ENCODE data around the gene RFESD. TPM values are rescaled to one million over a fixed set of nuclear protein-coding genes. Genes with fewer than 3 reads are reported as not detected.

RFESD gene
- polyA plus RNA-seq, 3 donors = 0.15 to 1.4 (median 0.24) TPM

DNA sequence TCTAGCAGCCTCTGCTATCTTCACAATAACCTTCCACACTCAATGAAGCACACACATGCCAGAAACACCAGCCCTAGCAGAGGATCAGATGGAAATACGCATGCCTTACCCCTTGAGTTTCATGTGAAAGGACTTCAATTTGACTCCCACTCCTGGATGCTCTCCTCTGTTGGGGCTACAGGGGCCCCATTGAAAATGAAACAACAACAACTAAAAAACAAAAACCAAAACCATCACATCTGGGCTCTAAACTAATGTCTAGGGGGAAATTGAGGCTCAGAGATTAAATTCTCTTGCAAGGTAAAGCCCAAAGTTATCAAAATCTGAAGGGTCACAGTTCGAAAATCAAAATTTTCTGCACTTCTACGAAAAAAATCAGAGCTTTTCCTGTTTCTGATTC lies 7.9 kb upstream of the RFESD start:
- no peak overlapping the region for H2AFZ ChIP-seq (ENCODE audit: insufficient read depth, low read depth, low read length, poor library complexity, severe bottlenecking)
- H3K79me2 ChIP-seq (ENCODE audit: insufficient read depth, low read length) = no peaks in the 10 kb centered on the region
- intact Hi-C loops (cut with micrococcal nuclease) = no loop called here
- Mint-ChIP-seq H3K27ac (no peak overlapping the region), H3K36me3 (no peaks in the 10 kb centered on the region), H3K4me1 (no peaks in the 10 kb centered on the region), H3K27me3 (ENCODE audit: low read depth in 3 of 3) (peaks cover 0 to 6% (median 2%) of the 10 kb centered on the region in 3 donors), H3K9me3 (no peaks in the 10 kb centered on the region), H3K4me3 (no peak overlapping the region)
- TF ChIP-seq, protein P1, sequence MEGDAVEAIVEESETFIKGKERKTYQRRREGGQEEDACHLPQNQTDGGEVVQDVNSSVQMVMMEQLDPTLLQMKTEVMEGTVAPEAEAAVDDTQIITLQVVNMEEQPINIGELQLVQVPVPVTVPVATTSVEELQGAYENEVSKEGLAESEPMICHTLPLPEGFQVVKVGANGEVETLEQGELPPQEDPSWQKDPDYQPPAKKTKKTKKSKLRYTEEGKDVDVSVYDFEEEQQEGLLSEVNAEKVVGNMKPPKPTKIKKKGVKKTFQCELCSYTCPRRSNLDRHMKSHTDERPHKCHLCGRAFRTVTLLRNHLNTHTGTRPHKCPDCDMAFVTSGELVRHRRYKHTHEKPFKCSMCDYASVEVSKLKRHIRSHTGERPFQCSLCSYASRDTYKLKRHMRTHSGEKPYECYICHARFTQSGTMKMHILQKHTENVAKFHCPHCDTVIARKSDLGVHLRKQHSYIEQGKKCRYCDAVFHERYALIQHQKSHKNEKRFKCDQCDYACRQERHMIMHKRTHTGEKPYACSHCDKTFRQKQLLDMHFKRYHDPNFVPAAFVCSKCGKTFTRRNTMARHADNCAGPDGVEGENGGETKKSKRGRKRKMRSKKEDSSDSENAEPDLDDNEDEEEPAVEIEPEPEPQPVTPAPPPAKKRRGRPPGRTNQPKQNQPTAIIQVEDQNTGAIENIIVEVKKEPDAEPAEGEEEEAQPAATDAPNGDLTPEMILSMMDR (IDR thresholded peaks at IDR 0.05) = no peak
- no peaks in the 10 kb centered on the region for H3K27me3 ChIP-seq (ENCODE audit: control insufficient read depth in 2 of 2, insufficient read depth in 2 of 2, low read length in 2 of 2)
- H3K4me3 ChIP-seq (replicated peaks in 1 of 3; ENCODE audit: low read depth in 2 of 3, low read length in 3 of 3) = no peak overlapping the region
- H3K4me2 ChIP-seq (replicated peaks; ENCODE audit: extremely low read depth, low read length, poor library complexity, severe bottlenecking) = no peak overlapping the region
- WGBS (ENCODE audit: insufficient coverage) = 26% methylated on average over 2 of the region's 3 CpGs
- H3K9ac ChIP-seq (ENCODE audit: insufficient read depth, low read length, poor library complexity, severe bottlenecking) = no peak overlapping the region
- no peak for DNase-seq
- H3K36me3 ChIP-seq (replicated peaks in 1 of 2; ENCODE audit: control insufficient read depth in 1 of 2, insufficient read depth in 2 of 2, low read length in 2 of 2) = no peaks in the 10 kb centered on the region
- no peak overlapping the region for H3K27ac ChIP-seq (ENCODE audit: low read depth in 1 of 2, low read length in 2 of 2)
- no peaks in the 10 kb centered on the region for H3K4me1 ChIP-seq (ENCODE audit: control insufficient read depth in 1 of 2, insufficient read depth in 2 of 2, low read length in 2 of 2)
- H4K20me1 ChIP-seq (ENCODE audit: insufficient read depth, low read length) = no peaks in the 10 kb centered on the region
- no peaks in the 10 kb centered on the region for H3K9me3 ChIP-seq (replicated peaks in 1 of 2; ENCODE audit: control insufficient read depth in 1 of 2, insufficient read depth in 1 of 2, low read length in 2 of 2)

DNA sequence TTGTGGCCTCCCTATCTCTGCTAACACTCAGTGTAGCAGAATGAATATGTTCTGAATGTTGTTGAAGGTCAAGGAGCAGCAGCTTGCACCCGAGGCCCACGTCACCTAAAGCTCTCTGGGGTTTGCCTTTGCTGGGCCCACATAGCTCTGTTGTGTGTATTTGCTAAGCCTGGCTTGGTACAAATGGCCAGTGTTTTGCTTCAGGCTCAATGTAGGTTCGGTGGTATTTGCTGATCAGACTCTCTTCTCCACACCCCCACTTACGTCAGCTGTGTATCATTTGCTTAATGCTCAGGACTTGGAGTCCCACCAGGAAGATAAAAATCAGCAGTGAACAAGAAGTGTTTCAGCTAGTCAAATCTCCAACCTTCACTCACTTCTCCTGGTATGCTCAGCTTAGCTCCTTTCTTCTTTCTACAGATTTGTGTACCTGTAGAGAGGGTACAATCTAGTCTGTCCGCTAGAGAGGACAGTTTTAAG lies 4.8 kb upstream of the RFESD start:
- no peak overlapping the region for H3K27ac ChIP-seq (ENCODE audit: low read depth in 1 of 2, low read length in 2 of 2)
- TF ChIP-seq, protein P1 (IDR thresholded peaks at IDR 0.05) = no peak
- H3K9me3 Mint-ChIP-seq = no peaks in the 10 kb centered on the region
- H3K36me3 Mint-ChIP-seq = no peaks in the 10 kb centered on the region
- H2AFZ ChIP-seq (ENCODE audit: insufficient read depth, low read depth, low read length, poor library complexity, severe bottlenecking) = no peak overlapping the region
- no peak for DNase-seq
- H3K79me2 ChIP-seq (ENCODE audit: insufficient read depth, low read length) = no peaks in the 10 kb centered on the region
- 84% methylated on average over 4 of the region's 5 CpGs for WGBS (ENCODE audit: insufficient coverage)
- no peak overlapping the region for H3K4me3 ChIP-seq (replicated peaks in 1 of 3; ENCODE audit: low read depth in 2 of 3, low read length in 3 of 3)
- H3K27ac Mint-ChIP-seq = no peak overlapping the region
- no peaks in the 10 kb centered on the region for H3K36me3 ChIP-seq (replicated peaks in 1 of 2; ENCODE audit: control insufficient read depth in 1 of 2, insufficient read depth in 2 of 2, low read length in 2 of 2)
- no peaks in the 10 kb centered on the region for H3K9me3 ChIP-seq (replicated peaks in 1 of 2; ENCODE audit: control insufficient read depth in 1 of 2, insufficient read depth in 1 of 2, low read length in 2 of 2)
- H3K9ac ChIP-seq (ENCODE audit: insufficient read depth, low read length, poor library complexity, severe bottlenecking) = no peak overlapping the region
- peaks cover 0 to 3% (median 0%) of the 10 kb centered on the region in 3 donors for H3K27me3 Mint-ChIP-seq (ENCODE audit: low read depth in 3 of 3)
- H4K20me1 ChIP-seq (ENCODE audit: insufficient read depth, low read length) = no peaks in the 10 kb centered on the region
- H3K4me1 Mint-ChIP-seq = peaks cover 6% of the 10 kb centered on the region
- H3K4me2 ChIP-seq (replicated peaks; ENCODE audit: extremely low read depth, low read length, poor library complexity, severe bottlenecking) = no peak overlapping the region
- intact Hi-C loops (cut with micrococcal nuclease) = no loop called here
- H3K4me3 Mint-ChIP-seq = no peak overlapping the region
- H3K4me1 ChIP-seq (ENCODE audit: control insufficient read depth in 1 of 2, insufficient read depth in 2 of 2, low read length in 2 of 2) = peaks cover 2 to 7% of the 10 kb centered on the region in 2 donors
- no peaks in the 10 kb centered on the region for H3K27me3 ChIP-seq (ENCODE audit: control insufficient read depth in 2 of 2, insufficient read depth in 2 of 2, low read length in 2 of 2)
